Tibial artery (tissue), 4 donors: Measurements from ENCODE around the gene EHD3.

Experiments
- DNase-seq, 2 donors: peaks; one replicate each; pipeline ENCODE4 v3.0.0-alpha.2; 2019
- H3K27ac ChIP-seq, 2 donors: fragments of 200-600 bp; sonication (generic) in 1 of 2; 1 replicate in 1 of 2; 2 replicates in 1 of 2; pipeline ENCODE4 v1.5.1; 2018 to 2019; ENCODE audit warnings: mild to moderate bottlenecking in 1 of 2
- H3K27me3 ChIP-seq, 2 donors: fragments of 200-600 bp; sonication (generic) in 1 of 2; one replicate each; pipeline versions ENCODE4 v1.5.1 to v1.6.0; 2016 to 2019
- H3K36me3 ChIP-seq, 3 donors: fragments of 200-600 bp; sonication (generic) in 2 of 3; one replicate each; pipeline ENCODE4 v1.5.1; 2016 to 2019; ENCODE audit warnings: mild to moderate bottlenecking in 2 of 3
- H3K4me1 ChIP-seq, 4 donors: fragments of 200-600 bp; sonication (generic) in 2 of 4; 1 replicate in 3 of 4; 2 replicates in 1 of 4; pipeline ENCODE4 v1.5.1; 2016 to 2019
- H3K4me3 ChIP-seq, 2 donors: fragments of 200-600 bp; sonication (generic) in 1 of 2; 1 replicate in 1 of 2; 2 replicates in 1 of 2; pipeline ENCODE4 v1.5.1; 2018 to 2019; ENCODE audit warnings: mild to moderate bottlenecking in 2 of 2
- H3K9me3 ChIP-seq, 3 donors: fragments of 200-600 bp; sonication (generic) in 1 of 3; one replicate each; pipeline ENCODE4 v1.5.1; 2016 to 2019
- CTCF ChIP-seq, 2 experiments: fragments of 200-600 bp in 1 of 2; fragments of 450-650 bp in 1 of 2; IDR thresholded peaks; one replicate each; pipeline ENCODE4 v1.5.1; 2017 to 2019; ENCODE audit warnings: antibody characterized with exemption in 2 of 2, mild to moderate bottlenecking in 1 of 2, moderate library complexity in 1 of 2
- intact Hi-C: fragments of 100-400 bp; cut with DNase I; formaldehyde crosslinking; loops from one replicate; pipeline ENCODE4 v1.15.0; 2023; ENCODE audit warnings: low total_unique reads

The EHD3 gene

DNA sequence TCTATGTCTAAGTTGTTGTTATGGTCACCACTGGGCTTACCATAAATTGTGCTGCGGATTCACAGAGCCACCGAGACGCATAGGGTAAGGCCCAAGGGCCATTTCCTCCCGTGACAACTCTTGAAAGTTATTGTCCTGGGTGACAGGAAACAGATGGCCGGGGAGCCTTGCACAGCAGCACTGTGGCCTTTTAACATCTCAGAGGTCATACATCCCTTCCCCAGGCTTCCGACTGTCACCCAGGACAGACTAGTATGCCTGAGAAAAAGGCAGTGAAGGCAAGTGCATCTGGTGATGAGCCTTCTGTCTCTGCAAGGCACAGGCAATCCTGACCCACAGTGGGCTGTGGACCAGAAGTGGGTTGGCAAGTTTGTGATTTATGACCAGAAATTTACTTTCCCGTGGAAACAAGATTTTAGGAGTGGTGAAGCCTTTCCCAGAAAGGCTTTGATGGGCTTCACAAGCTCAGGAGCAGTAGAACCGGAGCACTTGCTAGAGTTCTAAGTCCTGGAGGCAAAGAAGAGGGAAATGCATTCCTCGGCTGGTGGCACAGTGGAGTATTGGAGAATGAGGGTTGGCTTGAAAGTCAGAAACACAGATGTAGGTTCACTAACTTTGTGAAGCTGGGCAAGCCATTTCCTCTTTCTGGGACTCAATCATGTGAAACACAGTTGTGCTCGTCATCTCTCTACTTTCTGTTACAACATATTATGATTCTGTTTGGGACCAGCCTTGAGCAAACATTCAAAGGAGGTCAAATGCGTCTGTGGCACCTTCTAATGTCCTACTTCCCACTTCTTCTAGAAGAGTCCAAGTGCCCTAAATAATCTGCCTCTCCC is 14.6 kb upstream of the EHD3 start:
- Histone ChIP-seq H3K4me1 (no peaks in the 10 kb centered on the region), H3K27ac (no peak overlapping the region), H3K4me3 (no peak overlapping the region), H3K36me3 (no peaks in the 10 kb centered on the region), H3K27me3 (peaks cover 0 to 12% of the 10 kb centered on the region in 2 donors), H3K9me3 (no peaks in the 10 kb centered on the region)
- intact Hi-C loops, result no loop called here
- no peak for DNase-seq
- no peak for TF ChIP-seq CTCF (IDR thresholded peaks at IDR 0.05)

DNA sequence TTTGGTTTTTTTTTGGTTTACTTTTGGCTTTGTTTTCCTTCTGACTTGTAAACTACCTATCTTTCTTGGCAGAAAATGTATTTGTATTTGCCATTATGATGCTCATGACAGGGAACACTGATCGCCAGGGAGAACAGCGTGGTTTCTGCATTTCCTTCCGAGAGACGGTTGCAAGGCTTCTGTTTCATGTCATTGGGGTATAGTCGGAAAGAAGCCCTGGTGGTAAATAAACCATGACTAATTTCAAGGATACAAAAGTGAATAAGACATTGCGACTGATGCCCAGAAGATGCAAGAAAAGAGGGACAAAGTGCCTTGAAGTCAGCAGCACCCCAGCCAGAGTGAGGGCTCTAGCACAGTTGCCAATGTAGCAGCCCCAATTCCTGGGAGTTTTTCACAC is 12.4 kb upstream of the EHD3 start:
- no peak for DNase-seq
- Histone ChIP-seq H3K36me3 (no peaks in the 10 kb centered on the region), H3K4me3 (no peak overlapping the region), H3K4me1 (no peaks in the 10 kb centered on the region), H3K9me3 (no peaks in the 10 kb centered on the region), H3K27me3 (peaks cover 0 to 12% of the 10 kb centered on the region in 2 donors), H3K27ac (no peak overlapping the region)
- intact Hi-C loops, result no loop called here
- TF ChIP-seq CTCF (IDR thresholded peaks at IDR 0.05), result no peak

- Histone ChIP-seq H3K4me1 (no peaks in the 10 kb centered on the region), H3K9me3 (no peaks in the 10 kb centered on the region), H3K36me3 (no peaks in the 10 kb centered on the region), H3K27ac (no peak overlapping the region), H3K4me3 (no peak overlapping the region), H3K27me3 (peaks cover 0 to 12% of the 10 kb centered on the region in 2 donors)
- TF ChIP-seq CTCF (IDR thresholded peaks at IDR 0.05), result no peak
- DNase-seq, result no peak
- intact Hi-C loops, result no loop called here
Observed at GRCh38 chr2:31222071-31222470, 11.9 kb upstream of the EHD3 start.

GRCh38 chr2:31223026-31223425 is 10.9 kb upstream of the EHD3 start:
- Histone ChIP-seq H3K9me3 (no peaks in the 10 kb centered on the region), H3K27ac (no peak overlapping the region), H3K27me3 (peaks cover 0 to 13% of the 10 kb centered on the region in 2 donors), H3K4me1 (no peaks in the 10 kb centered on the region), H3K36me3 (no peaks in the 10 kb centered on the region), H3K4me3 (no peak overlapping the region)
- intact Hi-C loops, result no loop called here
- no peak for DNase-seq
- TF ChIP-seq CTCF (IDR thresholded peaks at IDR 0.05), result no peak

- Histone ChIP-seq H3K4me3 (no peak overlapping the region), H3K4me1 (no peaks in the 10 kb centered on the region), H3K27me3 (peaks cover 0 to 9% of the 10 kb centered on the region in 2 donors), H3K36me3 (no peaks in the 10 kb centered on the region), H3K9me3 (no peaks in the 10 kb centered on the region), H3K27ac (no peak overlapping the region)
- TF ChIP-seq CTCF (IDR thresholded peaks at IDR 0.05), result no peak
- DNase-seq, result no peak
- intact Hi-C loops, result no loop called here
Observed at GRCh38 chr2:31223749-31224148, 10.2 kb upstream of the EHD3 start.
